Kasumi-1 (cell line): ENCODE results near the gene MUL1.
"Not testable (repeated sequence)": the region's sequence is repeated elsewhere in the genome, so short reads cannot be mapped to it uniquely, and the experiment has no call there.

Experiments
- DNase-seq, 2 experiments: peaks; one replicate each; lab custom pipeline; 2025; lab: John Stamatoyannopoulos, UW

MUL1 gene

GRCh38 chr1:20511518-20512428 is 3.8 kb upstream of the MUL1 start:
- DNase-seq: no peak

- no peak for DNase-seq
Observed at GRCh38 chr1:20508411-20508771, 440 bp upstream of the MUL1 start.

- DNase-seq: no peak
Observed at GRCh38 chr1:20507248-20507563, 745 bp downstream of the MUL1 start.

- no peak for DNase-seq
Observed at GRCh38 chr1:20505488-20505887, 2.5 kb downstream of the MUL1 start.

- no peak for DNase-seq
Observed at GRCh38 chr1:20500716-20501115, 7.2 kb downstream of the MUL1 start.

- DNase-seq: no peak
Observed at GRCh38 chr1:20499718-20500117, 8.2 kb downstream of the MUL1 start.

- no peak for DNase-seq
Observed at GRCh38 chr1:20499105-20499504, 8.8 kb downstream of the MUL1 start.

GRCh38 chr1:20498116-20498515 is 9.8 kb downstream of the MUL1 start:
- no peak for DNase-seq

GRCh38 chr1:20497506-20497905 is 10.4 kb downstream of the MUL1 start:
- DNase-seq: no peak

GRCh38 chr1:20496725-20497383 is 11.1 kb downstream of the MUL1 start:
- DNase-seq: not testable (repeated sequence)

- DNase-seq: no peak
Observed at GRCh38 chr1:20496241-20496661, 11.7 kb downstream of the MUL1 start.

GRCh38 chr1:20495661-20496060 is 12.3 kb downstream of the MUL1 start:
- no peak for DNase-seq

- DNase-seq: no peak
Observed at GRCh38 chr1:20494609-20495311, 13.2 kb downstream of the MUL1 start.

- DNase-seq: peak; percentile 79 to 89
Observed at GRCh38 chr1:20493839-20494608, 13.9 kb downstream of the MUL1 start.

- DNase-seq: no peak
Observed at GRCh38 chr1:20493309-20493708, 14.6 kb downstream of the MUL1 start.

GRCh38 chr1:20492751-20493150 is 15.2 kb downstream of the MUL1 start:
- no peak for DNase-seq

- no peak for DNase-seq
Observed at GRCh38 chr1:20491866-20492265, 16.1 kb downstream of the MUL1 start.

- DNase-seq: no peak
Observed at GRCh38 chr1:20491178-20491577, 16.8 kb downstream of the MUL1 start.

- DNase-seq: no peak
Observed at GRCh38 chr1:20487236-20487590, 20.7 kb downstream of the MUL1 start.

- DNase-seq: no peak
Observed at GRCh38 chr1:20486457-20487235, 21.3 kb downstream of the MUL1 start.
